GM18870 (cell line): Measurements from ENCODE around the gene BTBD19.
"Not testable (repeated sequence)": the region's sequence is repeated elsewhere in the genome, so short reads cannot be mapped to it uniquely, and the experiment has no call there.

Experiments
- ATAC-seq: cut with Tn5 transposase; IDR thresholded peaks from one replicate; pipeline ENCODE4 v1.9.1; 2021; ENCODE audit warnings: moderate library complexity; ENCODE audit not compliant: unreplicated experiment

BTBD19 gene

DNA sequence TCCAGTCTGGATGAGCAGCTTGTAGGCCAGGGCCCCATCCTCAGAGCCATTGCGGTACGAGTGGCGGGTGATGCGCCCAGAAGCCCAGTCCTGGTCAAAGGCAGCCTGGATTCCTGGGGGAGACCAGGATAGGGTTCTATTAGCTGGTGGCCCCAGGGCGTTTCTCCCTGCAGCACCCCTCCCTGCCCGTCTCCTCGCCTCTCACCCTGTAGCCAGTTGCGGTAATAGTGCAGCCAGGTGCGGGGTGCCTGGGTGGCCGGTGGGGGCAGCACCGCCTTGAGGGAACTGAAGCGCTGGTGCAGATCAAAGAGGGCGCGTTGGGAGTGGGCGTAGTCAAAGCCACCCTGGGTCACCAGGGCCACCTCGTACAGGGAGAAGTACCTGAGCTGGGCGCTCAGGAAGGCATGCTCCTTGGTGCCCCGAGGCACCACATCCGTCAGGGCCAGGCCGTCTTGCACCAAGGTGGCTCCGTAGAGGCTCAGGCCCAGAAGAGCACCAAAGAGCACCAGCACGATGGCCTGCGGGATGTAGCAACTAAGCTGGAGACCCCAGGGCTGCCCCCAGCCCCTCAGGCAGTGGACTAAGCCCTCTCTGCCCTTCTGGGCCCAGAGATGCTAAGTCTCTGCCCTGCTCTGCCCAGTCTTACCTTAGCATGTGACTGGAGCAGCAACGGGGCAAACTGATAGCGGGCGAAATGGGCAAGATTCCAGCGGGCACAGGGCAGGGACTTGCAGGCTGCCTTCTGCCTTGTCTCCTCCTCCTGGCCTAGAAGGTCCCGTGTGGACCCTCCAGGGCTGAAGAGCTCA, 19.1 kb downstream of the BTBD19 start:
- no peak for ATAC-seq

DNA sequence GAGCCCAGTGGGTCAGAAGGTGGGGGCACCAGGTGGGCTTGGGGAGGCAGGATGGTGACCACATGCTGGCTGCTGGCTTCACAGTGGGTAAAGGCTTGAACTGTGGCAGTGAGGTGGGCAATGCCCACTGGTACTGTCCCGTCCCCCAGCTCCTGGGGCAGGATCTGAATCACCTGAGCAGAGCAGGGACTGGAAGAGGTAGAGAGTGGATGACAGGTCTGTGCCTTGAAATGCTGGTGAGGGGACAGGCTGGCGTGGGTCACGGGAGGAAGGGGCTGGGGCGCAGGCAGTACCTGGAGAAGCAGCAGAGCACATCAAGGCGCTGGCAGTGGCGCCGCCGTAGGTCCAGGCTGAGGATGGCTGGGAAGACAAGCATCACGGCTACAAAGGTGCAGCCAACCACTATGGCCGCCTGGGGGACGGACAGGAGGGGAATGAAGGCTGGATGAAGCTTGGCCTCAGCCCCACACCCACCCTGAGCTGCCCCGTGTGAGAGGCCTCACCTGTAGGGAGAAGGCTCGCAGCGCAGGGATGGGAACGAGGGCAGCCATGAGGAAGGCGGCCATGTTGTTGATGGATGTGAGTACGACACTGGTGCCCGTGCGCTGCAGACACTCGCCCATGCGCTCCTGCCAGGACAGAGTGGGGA, 19.8 kb downstream of the BTBD19 start:
- no peak for ATAC-seq

DNA sequence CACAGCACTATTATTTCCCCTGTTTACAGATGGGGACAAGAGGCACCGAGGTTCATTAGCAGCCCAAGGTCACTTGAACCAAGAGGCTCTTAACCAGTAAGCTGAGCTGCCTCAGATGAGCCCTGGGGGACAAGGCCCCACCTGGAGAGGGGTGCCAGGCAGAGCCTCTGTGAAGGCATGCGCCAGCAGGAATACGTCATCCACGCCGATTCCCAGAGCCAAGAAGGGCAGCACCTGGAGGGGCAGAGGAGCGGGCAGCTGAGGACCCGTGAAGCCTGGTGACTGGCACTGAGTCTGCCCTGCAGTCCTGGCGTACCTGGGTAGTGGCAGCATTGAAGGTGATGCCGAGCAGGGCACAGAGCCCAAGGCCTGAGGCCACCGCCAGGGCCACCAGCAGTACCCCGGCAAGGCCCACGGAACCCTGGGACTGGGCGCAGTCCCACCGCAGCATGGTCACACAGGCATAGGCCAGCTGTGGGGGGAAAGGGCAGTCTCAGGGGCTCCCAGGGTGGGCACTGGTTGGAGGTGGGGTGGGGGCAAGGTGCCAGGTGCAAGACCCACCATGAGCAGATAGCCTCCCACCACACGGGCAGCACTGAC, 20.6 kb downstream of the BTBD19 start:
- no peak for ATAC-seq

DNA sequence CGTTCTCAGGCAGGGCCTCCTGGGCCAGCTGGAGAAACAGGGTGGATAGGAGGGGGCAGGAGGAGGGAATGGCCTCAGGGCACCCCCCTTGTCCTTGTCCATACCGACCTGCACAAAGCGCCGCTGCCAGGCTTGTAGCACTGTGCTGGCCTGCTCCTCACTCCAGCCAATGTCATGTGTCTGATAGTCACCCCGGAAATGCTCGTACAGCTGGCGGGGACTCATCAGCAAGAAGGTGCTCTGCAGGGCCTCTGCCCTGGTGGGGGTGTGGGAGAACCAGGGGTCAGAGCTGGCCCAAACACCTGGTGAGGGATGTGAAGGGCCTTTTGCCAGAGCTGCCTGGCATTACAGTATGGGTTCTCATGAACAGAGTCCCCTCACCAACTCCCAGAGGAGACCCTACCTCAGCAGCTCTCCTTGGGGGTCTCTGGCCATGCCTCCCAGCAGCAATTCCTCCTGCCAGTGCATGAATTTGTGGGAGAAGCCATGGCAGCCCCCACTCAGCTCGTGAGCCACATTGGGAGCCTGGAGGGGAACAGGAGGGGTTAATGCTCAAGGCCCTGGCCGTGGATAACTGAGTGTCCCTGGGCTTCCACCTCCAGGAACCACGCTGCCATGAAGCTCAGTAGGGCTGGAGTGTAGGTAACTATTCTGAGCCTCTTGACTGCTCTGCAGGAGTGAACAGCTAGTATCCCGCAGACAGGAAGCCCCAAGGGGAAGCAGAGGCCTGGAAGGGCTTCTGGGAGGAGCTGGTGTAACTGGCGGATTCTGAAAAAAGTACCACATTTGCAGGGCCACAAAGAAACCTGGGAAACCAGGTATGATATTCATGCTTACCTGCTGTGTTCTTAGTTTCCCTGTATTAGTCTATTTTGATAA, 21.4 kb downstream of the BTBD19 start:
- no peak for ATAC-seq

DNA sequence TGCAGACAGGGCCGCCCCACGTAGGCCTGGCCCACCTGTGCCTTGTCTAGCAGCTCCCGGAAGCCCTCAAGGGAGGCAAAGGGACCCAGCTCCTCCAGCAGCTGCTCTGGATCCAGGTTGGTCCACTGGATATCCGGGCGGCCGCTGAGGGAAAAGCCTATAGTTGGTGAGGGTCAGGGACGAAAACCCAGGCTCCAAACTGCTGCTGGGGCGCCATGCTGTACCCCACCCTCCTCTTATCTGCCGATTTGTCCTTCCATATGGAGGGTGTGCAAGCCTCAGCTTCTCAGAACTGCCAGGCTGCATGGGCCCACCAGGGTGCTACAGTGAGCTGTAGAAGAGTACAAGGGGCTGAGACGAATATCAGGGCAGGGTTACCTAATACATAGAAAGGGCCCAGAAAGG, 22.6 kb downstream of the BTBD19 start:
- no peak for ATAC-seq

DNA sequence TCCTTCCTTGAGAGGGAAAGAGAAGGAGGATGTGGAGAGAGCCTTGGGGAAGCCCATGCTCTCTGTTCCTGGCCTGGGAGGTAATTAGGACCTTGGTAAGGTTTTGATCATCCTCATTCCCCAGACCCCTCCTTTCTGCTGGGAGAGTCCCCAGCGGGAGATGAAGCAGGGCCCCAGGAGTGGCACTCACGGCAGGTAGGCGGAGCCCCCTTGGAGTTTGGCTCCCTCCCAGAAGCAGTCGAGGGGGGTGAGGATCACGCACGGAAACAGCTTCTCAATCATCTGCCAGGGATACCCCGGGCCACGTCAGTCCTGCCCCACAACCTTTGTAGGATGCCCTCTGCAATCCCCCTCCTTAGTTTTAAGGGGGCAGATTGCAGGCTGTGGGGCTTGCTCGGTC, 23.2 kb downstream of the BTBD19 start:
- no peak for ATAC-seq

DNA sequence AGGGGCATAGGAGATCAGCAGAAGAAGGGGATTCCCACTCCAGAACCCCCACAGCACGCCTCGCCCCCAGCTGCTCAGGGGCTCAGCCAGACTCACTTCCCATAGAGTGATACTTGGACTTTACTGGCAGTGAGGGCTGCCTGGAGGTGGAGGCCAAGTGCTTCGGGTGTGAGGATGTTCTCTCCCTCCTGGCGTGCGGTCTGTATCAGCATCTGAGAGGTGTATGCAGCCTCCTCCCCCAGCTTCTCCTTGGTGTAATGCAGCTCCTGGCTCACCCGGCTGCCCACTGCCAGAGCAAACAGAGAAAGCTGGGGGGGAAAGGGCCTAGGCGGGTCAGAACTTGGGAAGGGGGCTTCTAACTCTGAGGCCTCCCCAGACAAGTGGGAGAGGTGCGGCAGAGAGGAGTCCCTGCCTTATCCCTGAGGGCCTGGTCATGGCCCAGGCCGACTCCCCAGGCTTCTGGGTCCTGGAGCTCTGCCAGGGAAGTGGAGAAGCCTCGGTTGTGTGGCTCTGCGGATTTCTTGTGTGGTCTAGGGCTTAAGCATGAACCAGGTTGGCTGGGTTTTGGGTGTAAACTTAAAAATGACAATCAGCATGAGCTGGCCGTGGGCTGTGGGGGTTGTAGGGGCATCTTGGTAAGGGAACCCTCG, 23.9 kb downstream of the BTBD19 start:
- ATAC-seq: no peak

DNA sequence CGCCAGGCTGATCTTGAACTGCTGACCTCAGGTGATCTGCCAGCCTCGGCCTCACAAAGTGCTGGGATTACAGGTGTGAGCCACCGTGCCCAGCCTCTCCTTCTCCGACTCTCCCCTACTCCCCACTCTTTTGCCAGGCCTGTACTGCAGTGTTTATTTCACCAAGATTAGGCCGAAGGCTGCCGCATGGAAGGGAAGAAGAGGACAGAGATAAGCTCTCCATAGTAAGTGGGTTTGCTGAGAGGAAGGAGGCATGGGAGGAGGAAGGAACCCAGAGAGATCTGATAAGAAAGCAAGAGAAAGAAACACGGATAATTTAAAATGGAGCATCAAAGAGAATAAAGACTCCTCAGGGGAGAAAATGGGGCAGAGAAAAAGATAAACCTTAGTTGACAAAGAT, 26.0 kb downstream of the BTBD19 start:
- no peak for ATAC-seq

DNA sequence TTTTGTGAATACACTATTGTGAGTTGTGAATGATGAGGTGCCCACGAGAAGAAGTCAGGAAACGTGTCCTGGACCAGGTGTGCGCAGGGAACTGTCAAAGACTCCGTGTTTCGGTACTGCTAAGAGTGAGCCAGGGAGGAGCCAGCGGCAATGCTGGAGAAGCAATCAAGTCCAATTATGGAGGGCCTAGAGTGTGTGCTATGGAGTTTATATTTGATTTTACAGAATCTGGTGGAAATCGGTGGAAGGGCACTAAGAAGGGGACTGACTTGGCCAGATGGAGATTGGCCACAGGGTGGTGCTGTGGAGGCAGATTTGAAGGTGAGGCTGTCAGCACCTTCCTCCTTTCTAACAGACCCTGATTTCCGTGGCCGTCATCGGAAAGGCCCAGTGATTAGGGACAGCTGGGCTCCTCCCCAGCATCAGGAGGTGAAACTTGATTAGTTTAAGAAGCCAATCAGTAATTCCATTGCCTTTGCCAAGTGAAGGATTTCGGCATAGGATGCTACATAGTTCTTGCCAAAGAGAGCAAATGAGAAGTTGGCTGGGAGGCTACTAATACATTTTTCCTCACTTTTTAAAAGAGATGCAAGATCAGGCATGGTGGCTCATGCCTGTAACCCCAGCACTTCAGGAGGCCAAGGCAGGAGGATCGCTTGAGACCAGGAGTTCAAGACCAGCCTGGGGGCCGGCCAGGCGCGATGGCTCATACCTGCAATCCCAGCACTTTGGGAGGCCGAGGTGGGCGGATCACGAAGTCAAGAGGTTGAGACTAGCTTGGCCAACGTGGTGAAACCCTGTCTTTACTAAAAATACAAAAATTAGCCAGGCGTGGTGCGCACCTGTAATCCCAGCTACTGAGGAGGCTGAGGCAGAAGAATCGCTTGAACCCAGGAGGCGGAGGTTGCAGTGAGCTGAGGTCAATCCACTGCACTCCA, 27.7 kb downstream of the BTBD19 start:
- ATAC-seq: peak; percentile 55

DNA sequence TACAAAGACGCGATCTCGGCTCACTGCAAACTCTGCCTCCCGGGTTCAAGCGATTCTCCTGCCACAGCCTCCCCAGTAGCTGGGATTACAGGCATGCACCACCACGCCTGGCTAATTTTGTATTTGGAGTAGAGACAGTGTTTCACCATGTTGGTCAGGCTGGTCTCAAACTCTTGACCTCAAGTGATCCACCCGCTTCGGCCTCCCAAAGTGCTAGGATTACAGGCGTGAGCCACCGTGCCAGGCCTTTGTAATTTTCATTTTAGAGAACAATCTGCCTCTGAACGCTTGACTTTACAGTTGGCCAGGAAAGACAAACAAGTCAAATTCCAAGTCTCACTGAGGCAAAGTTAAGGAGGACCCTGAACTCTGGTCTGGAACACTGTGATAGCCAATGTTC, 30.0 kb downstream of the BTBD19 start:
- ATAC-seq: not testable (repeated sequence)

DNA sequence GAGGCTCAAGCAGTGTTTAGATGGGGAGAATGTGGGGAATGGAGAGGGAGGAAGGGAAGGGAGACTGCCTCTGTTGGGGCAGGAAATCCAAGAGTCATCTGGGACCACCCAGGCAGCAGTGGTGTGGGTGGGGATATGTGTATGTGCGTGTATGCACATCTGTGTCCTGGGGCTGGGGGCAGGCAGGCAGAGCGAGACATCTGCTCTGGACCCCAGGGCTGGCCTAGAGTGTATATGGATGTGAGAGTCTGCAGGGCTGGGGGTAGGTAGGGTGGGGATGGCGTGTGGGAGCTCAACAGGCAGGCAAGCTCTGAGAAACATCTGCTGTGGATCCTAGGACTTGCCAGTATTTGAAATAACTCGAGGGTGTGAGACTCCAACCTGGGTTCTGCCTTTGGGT, 31.3 kb downstream of the BTBD19 start:
- ATAC-seq: no peak

DNA sequence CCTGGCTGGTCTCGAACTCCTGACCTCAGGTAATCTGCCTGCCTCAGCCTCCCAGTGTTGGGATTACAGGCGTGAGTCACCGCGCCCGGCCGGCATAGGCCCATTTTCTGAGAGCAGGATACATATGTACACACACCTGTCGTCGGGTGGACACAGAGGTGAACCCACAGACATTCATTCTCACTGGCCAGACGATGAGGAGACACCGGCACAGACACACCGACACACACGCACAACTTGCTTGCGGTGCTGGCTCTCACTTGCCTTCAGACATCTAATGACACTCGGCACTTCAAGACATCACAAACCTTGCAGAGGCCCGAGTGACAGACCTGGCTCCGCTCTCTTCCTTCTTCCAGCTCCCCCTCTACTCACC, 34.2 kb downstream of the BTBD19 start:
- ATAC-seq: no peak

DNA sequence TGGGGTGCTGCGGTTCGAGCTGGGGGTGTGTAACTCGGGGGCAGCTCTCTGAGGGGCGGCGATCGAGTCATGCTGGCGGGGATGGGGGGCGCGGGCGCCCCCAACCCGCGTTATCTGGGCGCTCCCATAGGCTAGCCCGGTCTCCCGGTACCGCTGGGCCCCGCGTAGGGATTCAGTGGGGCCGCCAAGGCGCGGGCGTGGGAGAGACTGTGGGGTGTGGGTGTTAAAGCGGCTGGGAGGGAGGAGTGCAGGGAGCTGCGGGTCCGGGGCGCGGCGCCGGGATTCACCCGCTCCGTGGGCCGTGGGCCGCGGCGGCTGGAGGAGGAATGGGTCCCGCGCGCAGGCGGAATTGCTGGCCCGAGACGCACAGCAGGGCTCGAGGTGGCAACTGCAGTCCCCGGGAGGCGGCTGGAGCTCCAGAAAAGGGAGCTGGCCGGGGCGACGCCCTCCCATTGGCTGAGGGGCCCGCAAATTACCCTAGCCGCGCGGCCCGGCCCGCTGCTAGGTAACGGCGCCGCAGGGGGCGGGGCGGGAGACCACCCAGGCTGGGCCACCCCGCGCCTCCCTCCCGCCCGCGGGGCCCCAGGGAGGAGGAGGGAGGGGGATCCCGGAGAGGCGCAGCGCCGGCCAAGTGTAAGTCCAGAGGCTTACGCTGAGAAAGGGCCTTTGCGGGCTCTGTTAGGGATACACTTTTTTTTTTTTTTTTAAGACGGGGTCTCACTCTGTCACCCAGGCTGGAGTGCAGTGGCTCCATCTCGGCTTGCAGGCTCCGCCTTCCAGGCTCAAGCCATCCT, 34.7 kb downstream of the BTBD19 start, which contains the start of gene PTCH2:
PTCH2 (minus strand) TSS at position 392 of the 794 bp plus-strand sequence; CDS start at position 71, 321 bp downstream.
- no peak for ATAC-seq

DNA sequence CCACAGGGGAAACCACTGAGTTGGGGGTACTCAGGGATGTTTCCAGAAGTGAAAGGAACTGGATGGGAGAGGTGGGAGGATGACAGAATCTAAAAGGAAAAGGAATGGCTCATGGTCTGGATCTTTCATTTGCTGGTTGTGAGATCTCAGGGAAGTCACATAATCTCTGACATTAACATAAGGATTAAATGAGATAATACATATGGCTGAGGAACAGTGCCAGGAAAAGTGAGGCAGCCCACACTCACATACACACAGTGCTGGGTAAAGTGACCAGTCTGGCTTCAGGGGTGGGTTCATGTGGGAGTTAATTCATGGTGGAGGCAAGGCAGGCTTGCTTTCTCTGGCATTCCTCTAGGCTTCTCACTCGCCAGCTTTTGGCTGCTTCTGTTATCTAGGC, 38.7 kb downstream of the BTBD19 start:
- ATAC-seq: no peak

DNA sequence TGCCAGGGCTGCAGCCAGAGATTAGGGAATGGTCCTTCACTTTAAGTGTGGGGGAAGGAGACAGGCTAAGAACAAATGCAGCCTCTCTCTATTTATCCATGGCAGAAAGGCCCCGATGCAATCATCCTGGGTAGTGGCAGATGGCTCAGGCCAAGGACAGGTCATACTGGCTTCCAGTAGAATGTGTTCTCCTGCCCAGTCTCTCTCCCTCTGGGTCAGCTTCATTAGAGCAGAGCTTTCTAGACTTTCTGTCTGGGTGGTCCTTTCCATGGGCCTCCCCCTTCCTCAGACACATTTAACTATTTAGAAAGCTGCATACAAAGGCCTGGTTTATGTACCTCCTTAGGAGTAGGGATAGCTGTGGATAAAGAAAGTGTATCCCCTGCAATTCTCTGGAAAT, 39.5 kb downstream of the BTBD19 start:
- ATAC-seq: no peak

DNA sequence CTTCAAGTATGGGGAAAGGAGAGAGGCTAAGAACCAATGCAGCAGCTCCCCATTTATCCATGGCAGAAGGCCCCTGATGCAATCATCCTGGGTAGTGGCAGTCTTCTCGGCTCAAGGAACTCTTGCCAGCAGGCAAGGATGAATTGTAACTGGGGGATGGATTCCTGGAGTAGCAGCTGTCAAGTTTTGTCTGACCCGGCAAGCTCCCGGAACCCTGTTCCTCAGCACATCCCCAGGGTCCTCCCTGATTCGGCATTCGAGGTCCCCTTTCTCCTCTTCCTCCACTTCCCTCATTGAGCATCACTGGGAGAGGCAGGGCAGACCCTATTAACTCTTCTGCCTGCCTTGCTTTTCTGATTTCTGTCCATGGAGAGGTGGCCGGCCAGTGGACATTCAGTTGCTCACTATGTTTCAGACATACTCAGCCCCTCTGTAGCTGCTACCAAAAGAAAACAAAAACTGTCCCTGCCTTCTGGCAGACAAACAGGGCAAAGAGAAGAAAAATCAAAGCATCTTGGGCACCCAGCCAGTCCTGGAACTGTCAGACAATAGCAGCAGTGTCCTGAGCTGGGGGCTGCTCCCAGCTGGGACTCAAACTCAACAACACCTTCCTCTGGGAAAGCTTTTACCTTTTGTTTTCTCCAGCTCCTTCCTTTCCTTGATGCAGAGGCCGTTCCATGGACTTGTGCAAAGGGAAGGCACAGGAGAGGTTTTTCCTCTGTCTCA, 40.3 kb downstream of the BTBD19 start:
- ATAC-seq: no peak

DNA sequence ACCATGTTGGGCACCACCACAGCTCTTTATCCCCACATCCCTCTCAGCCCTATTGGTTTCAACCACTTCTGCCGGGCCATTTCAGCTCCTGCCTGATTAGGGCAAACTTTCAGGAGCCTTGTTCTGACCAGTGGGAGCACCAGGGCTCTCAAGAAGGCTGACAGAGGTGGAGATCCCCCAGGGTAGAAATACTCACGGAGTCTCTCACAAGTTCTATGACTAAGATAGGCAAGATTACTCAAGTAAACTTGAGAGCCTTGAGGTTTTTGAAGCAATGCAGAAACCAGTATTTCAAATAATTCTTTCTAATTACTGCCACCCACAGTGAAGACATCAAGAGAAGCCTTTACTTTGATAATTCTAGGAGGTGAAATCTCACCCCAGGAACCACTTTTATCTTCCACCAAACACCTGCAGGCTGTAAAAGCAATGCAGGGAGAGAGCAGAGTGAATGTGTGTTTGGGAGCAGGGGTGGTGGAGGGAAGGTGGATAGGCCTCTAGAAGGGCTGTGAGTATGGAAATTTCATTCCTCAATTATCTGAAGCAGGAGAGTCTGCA, 41.3 kb downstream of the BTBD19 start:
- ATAC-seq: no peak

DNA sequence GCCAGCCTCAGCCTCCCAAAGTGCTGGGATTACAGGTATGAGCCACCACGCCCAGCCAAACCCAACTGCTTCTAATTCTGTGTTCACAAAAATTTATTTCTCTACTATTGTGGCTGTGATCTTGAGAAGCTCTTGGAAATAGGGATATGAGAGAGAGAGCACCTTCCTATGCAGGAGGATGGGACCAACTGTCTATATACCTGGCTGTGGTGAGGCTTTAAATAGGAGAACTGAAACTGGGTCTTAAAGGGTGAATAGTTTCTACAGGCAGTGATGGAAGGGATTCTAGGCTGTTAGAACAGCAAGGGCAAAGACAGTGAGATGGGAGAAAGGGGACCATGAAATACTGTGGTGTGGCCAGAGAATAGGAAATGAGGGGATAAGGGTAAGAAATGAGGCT, 43.0 kb downstream of the BTBD19 start:
- ATAC-seq: no peak
